SK-N-SH (cell line): ENCODE results near the gene ULBP1. TPM values are rescaled to one million over a fixed set of nuclear protein-coding genes. Genes with fewer than 3 reads are reported as not detected.

Source experiments
- CTCF ChIA-PET: fragments of 300-600, 350-600 bp; formaldehyde crosslinking; extraction: SDS; loops from one replicate; lab custom pipeline; 2021; lab: Yijun Ruan, JAX
- POLR2A ChIA-PET: fragments of 350-600 bp; sonication (Branson Sonifier 250); formaldehyde crosslinking; extraction: SDS; loops from one replicate; lab custom pipeline; 2020; ENCODE audit warnings: antibody characterized with exemption, inconsistent platforms; lab: Yijun Ruan, JAX
- DNase-seq: peaks from one replicate; pipeline ENCODE4 v3.0.0; 2012
- H2AFZ ChIP-seq: fragments of 200-600 bp; sonication (generic); 2 replicates; pipeline ENCODE4 v1.8.1; 2016; ENCODE audit warnings: antibody characterized with exemption, mild to moderate bottlenecking, low read depth
- H3F3A ChIP-seq: fragments of 200-600 bp; sonication (generic); replicated peaks from 2 replicates; pipeline ENCODE3; 2016; ENCODE audit warnings: antibody characterized with exemption, mild to moderate bottlenecking; ENCODE audit not compliant: insufficient read depth
- H3K27ac ChIP-seq, 2 experiments: fragments of 200-500 bp in 1 of 2; fragments of 200-600 bp in 1 of 2; sonication (Bioruptor generic) in 1 of 2; sonication (generic), shearing (Covaris generic) in 1 of 2; 2 replicates each; pipeline versions ENCODE4 v1.5.1 to v1.6.1; 2014 to 2016; ENCODE audit warnings: low read depth in 2 of 2, inconsistent platforms in 1 of 2, low read length in 1 of 2, mild to moderate bottlenecking in 1 of 2, mixed read lengths in 1 of 2
- H3K27me3 ChIP-seq: fragments of 200-600 bp; sonication (generic), shearing (Covaris generic); 2 replicates; pipeline ENCODE4 v1.6.1; 2016; ENCODE audit warnings: mixed run types; ENCODE audit not compliant: insufficient read depth
- H3K36me3 ChIP-seq, 2 experiments: fragments of 200-500 bp in 1 of 2; fragments of 200-600 bp in 1 of 2; sonication (Bioruptor generic) in 1 of 2; sonication (generic) in 1 of 2; replicated peaks in 1 of 2; 2 replicates each; pipeline versions ENCODE3 to v1.5.1; 2014 to 2016; ENCODE audit warnings: low read length in 1 of 2, mild to moderate bottlenecking in 1 of 2; ENCODE audit not compliant: insufficient read depth in 2 of 2, control insufficient read depth in 1 of 2
- H3K4me1 ChIP-seq, 2 experiments: fragments of 200-500 bp in 1 of 2; fragments of 200-600 bp in 1 of 2; sonication (Bioruptor generic) in 1 of 2; sonication (generic), shearing (Covaris generic) in 1 of 2; 2 replicates each; pipeline versions ENCODE4 v1.5.1 to v1.6.1; 2014 to 2016; ENCODE audit warnings: low read depth in 1 of 2, low read length in 1 of 2, mixed run types in 1 of 2; ENCODE audit not compliant: insufficient read depth in 2 of 2, control insufficient read depth in 1 of 2
- H3K4me2 ChIP-seq: fragments of 200-600 bp; sonication (generic), shearing (Covaris generic); 2 replicates; pipeline ENCODE4 v1.6.1; 2017; ENCODE audit warnings: mixed run types
- H3K4me3 ChIP-seq, 2 experiments: fragments of 200-500 bp in 1 of 2; fragments of 200-600 bp in 1 of 2; sonication (Bioruptor generic) in 1 of 2; sonication (generic), shearing (Covaris generic) in 1 of 2; 2 replicates each; pipeline versions ENCODE4 v1.5.1 to v1.8.1; 2014 to 2016; ENCODE audit warnings: low read depth in 2 of 2, inconsistent platforms in 1 of 2, low read length in 1 of 2, mild to moderate bottlenecking in 1 of 2, mixed read lengths in 1 of 2, moderate library complexity in 1 of 2
- H3K79me2 ChIP-seq: fragments of 200-600 bp; sonication (generic); 2 replicates; pipeline ENCODE4 v1.8.1; 2017; ENCODE audit warnings: mild to moderate bottlenecking; ENCODE audit not compliant: insufficient read depth
- H3K9ac ChIP-seq: fragments of 200-600 bp; sonication (generic); 2 replicates; pipeline ENCODE4 v1.6.1; 2017; ENCODE audit warnings: mixed run types
- H3K9me2 ChIP-seq: fragments of 200-600 bp; sonication (generic); 2 replicates; pipeline ENCODE4 v1.6.1; 2017; ENCODE audit warnings: mixed run types
- H3K9me3 ChIP-seq: fragments of 200-600 bp; sonication (generic); 2 replicates; pipeline ENCODE4 v1.6.1; 2017; ENCODE audit warnings: mixed run types, mild to moderate bottlenecking, moderate library complexity
- H4K20me1 ChIP-seq: fragments of 200-600 bp; sonication (generic); 2 replicates; pipeline ENCODE4 v1.6.1; 2017; ENCODE audit warnings: mild to moderate bottlenecking, mixed run types; ENCODE audit not compliant: insufficient read depth
- CHD2 ChIP-seq: fragments of 150-350 bp; IDR thresholded peaks from 2 replicates; pipeline ENCODE4 v1.6.1; 2018; ENCODE audit warnings: low read length; ENCODE audit not compliant: partially characterized antibody
- GATA2 ChIP-seq: sonication (generic); formaldehyde crosslinking; IDR thresholded peaks from 2 replicates; pipeline ENCODE4 v1.5.0; 2020; ENCODE audit warnings: mild to moderate bottlenecking, missing genetic modification reagents
- NFIC ChIP-seq: IDR thresholded peaks from 2 replicates; pipeline ENCODE4 v1.4.0; 2012; ENCODE audit warnings: borderline replicate concordance
- RCOR1 ChIP-seq: fragments of 150-350 bp; IDR thresholded peaks from 2 replicates; pipeline ENCODE4 v1.6.1; 2017; ENCODE audit warnings: antibody characterized with exemption, low read length
- TAF1 ChIP-seq: IDR thresholded peaks from 2 replicates; pipeline ENCODE4 v1.6.1; 2012; ENCODE audit warnings: low read depth, mild to moderate bottlenecking, low read length, moderate library complexity, borderline replicate concordance
- TEAD4 ChIP-seq: IDR thresholded peaks from 2 replicates; pipeline ENCODE4 v1.4.0; 2012; ENCODE audit warnings: mild to moderate bottlenecking, borderline replicate concordance; ENCODE audit not compliant: insufficient read depth
- USF1 ChIP-seq: IDR thresholded peaks from 2 replicates; pipeline ENCODE4 v1.4.0; 2012; ENCODE audit warnings: low read depth, borderline replicate concordance
- WGBS: methylation state at CpG from one replicate; pipeline ENCODE4 v1.1.6; 2017; ENCODE audit warnings: low lambda C conversion rate; 5-methylcytosine and 5-hydroxymethylcytosine counted together
- polyA plus RNA-seq, 3 experiments: library from polyadenylated mRNA; depleted of rRNA; stranded (reverse); fragments of >200 nt; gene quantifications; 2 replicates each; pipeline ENCODE4 v1.2.3, GENCODE V29; 2012
- TF ChIP-seq, protein P1 (sequence below): IDR thresholded peaks from 2 replicates; pipeline ENCODE4 v1.4.0; 2012; ENCODE audit warnings: low read depth
- TF ChIP-seq, protein P2 (sequence below): IDR thresholded peaks from 2 replicates; pipeline ENCODE4 v1.4.0; 2012; ENCODE audit warnings: low read depth, borderline replicate concordance

The ULBP1 gene
- polyA plus RNA-seq, 1 of the 3 experiments (the other 2 are of a cell fraction), result 0.02 TPM

GRCh38 chr6:149924933-149925252 lies 38.9 kb upstream of the ULBP1 start:
- ChIA-PET CTCF (interaction anchor here (0.7 to 2.4 kb wide), 6 partner anchors 10 to 90 kb away, joined by 3 to 23 read pairs (median 6); partner anchors contain the start of gene LRP11), POLR2A (no interaction called here)
- no peak overlapping the region for H3K4me2 ChIP-seq
- no peaks in the 10 kb centered on the region for H4K20me1 ChIP-seq
- H3K27ac ChIP-seq, result no peak overlapping the region
- H3K9me3 ChIP-seq, result no peaks in the 10 kb centered on the region
- H3K36me3 ChIP-seq, result no peaks in the 10 kb centered on the region
- no peak for TF ChIP-seq GATA2 (CRISPR knock-in tag)
- no peaks in the 10 kb centered on the region for H3F3A ChIP-seq
- DNase-seq, result no peak
- H2AFZ ChIP-seq, result no peak overlapping the region
- no peak overlapping the region for H3K4me3 ChIP-seq
- WGBS, result 93% methylated on average over 2 of the region's 4 CpGs
- peaks cover 0 to 9% of the 10 kb centered on the region in 2 experiments; a peak in 1 of 4 replicates for H3K4me1 ChIP-seq
- no peak overlapping the region for H3K9ac ChIP-seq
- H3K9me2 ChIP-seq, result no peaks in the 10 kb centered on the region
- H3K27me3 ChIP-seq, result no peaks in the 10 kb centered on the region; the same call in 1 of the 2 replicates
- no peaks in the 10 kb centered on the region for H3K79me2 ChIP-seq

GRCh38 chr6:149925253-149925973 lies 38.3 kb upstream of the ULBP1 start:
- Histone ChIP-seq H3K9me3 (no peaks in the 10 kb centered on the region), H3K9ac (no peak overlapping the region), H3K79me2 (no peaks in the 10 kb centered on the region), H4K20me1 (no peaks in the 10 kb centered on the region), H3K4me1 (peaks cover 0 to 9% of the 10 kb centered on the region in 2 experiments; a peak in 1 of 4 replicates), H3K36me3 (no peaks in the 10 kb centered on the region), H3K4me2 (peak overlapping the region; percentile 52), H3F3A (no peaks in the 10 kb centered on the region), H3K27me3 (no peaks in the 10 kb centered on the region; the same call in 1 of the 2 replicates), H3K9me2 (no peaks in the 10 kb centered on the region), H3K4me3 (peak overlapping the region; percentile 32 to 40; a peak in 3 of 4 replicates), H2AFZ (no peak overlapping the region), H3K27ac (no peak overlapping the region)
- ChIA-PET POLR2A (no interaction called here), CTCF (interaction anchor here (0.7 to 2.4 kb wide), 6 partner anchors 9 to 90 kb away, joined by 3 to 23 read pairs (median 6); partner anchors contain the start of gene LRP11)
- TF ChIP-seq CHD2 (no peak), USF1 (no peak), RCOR1 (no peak), TAF1 (no peak), TEAD4 (no peak), NFIC (no peak)
- TF ChIP-seq, protein P1, sequence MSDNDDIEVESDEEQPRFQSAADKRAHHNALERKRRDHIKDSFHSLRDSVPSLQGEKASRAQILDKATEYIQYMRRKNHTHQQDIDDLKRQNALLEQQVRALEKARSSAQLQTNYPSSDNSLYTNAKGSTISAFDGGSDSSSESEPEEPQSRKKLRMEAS, result no peak
- TF ChIP-seq, protein P2, sequence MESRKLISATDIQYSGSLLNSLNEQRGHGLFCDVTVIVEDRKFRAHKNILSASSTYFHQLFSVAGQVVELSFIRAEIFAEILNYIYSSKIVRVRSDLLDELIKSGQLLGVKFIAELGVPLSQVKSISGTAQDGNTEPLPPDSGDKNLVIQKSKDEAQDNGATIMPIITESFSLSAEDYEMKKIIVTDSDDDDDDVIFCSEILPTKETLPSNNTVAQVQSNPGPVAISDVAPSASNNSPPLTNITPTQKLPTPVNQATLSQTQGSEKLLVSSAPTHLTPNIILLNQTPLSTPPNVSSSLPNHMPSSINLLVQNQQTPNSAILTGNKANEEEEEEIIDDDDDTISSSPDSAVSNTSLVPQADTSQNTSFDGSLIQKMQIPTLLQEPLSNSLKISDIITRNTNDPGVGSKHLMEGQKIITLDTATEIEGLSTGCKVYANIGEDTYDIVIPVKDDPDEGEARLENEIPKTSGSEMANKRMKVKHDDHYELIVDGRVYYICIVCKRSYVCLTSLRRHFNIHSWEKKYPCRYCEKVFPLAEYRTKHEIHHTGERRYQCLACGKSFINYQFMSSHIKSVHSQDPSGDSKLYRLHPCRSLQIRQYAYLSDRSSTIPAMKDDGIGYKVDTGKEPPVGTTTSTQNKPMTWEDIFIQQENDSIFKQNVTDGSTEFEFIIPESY, result no peak
- 57% methylated on average over 13 of the region's 34 CpGs for WGBS
- DNase-seq, result peak; percentile 44
